DMS153 treated with DMSO at 0.1 percent for 48 hours (cell line): Measurements from ENCODE around the gene SEC14L1.
A peak's percentile ranks its signal among the peaks of the same experiment; 100 is the strongest.
"Not testable (repeated sequence)": the region's sequence is repeated elsewhere in the genome, so short reads cannot be mapped to it uniquely, and the experiment has no call there.

Experiments
- DNase-seq: peaks from one replicate; lab custom pipeline; 2025; ENCODE audit not compliant: unreplicated experiment; lab: John Stamatoyannopoulos, UW

The SEC14L1 gene

DNA sequence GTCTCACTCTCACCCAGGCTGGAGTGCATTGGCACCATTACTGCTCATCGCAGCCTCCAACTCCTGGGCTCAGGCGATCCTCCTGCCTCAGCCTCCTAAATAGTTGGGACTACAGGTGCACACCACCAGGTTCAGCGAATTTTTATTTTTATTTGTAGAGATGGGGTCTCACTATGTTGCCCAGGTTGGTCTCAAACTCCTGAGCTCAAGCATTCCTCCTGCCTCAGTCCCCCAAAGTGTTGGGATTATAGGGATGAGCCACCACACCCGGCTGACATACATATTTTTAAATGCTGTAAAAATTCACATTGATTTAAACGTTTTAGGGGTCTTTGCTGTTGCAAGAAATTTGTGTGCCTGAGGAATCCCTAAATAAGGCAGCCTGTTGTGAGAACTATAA, 24.8 kb upstream of the SEC14L1 start:
- DNase-seq, result no peak

DNA sequence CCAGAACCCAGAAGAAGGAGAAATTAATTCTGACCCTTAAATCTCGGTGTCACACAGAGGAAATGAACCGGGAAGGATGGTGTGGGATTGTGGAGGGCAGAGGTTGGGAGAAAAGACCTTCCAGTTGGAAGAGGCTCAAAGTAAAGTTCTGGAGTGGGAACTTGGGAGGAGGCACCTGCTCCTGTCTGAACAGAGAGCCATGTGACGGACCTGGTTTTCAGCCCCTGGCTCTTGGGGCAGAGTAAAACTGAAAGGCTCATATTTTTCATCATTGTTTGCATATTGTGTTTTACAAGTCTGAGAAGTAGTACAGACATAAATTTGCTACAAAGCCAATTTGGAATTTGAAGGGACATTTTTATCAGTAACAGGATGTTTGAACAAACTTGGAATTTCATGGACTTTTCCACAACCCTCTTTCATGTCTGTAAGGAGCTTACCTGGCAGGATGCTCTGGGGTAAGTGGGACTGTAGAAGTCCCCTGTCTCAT, 24.4 kb upstream of the SEC14L1 start:
- DNase-seq, result no peak

DNA sequence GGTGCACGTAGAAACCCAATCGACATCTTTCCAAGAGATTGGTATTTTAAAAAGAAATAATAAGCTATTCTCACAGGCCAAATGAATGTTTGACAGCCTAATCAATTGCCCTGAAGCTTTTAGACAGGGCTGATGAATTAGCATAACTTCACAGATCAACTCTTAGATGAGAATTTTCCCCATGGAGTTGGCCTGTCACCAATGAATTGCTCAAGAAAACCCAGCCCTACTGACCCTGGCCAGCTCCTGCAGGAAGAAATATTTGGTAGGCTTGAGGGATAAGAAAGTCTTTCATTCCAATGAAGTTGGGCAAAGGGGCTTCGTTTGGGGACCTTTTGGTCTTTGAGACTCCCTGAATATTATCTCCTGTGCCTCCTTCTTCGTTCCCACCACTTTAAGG, 23.4 kb upstream of the SEC14L1 start:
- no peak for DNase-seq

DNA sequence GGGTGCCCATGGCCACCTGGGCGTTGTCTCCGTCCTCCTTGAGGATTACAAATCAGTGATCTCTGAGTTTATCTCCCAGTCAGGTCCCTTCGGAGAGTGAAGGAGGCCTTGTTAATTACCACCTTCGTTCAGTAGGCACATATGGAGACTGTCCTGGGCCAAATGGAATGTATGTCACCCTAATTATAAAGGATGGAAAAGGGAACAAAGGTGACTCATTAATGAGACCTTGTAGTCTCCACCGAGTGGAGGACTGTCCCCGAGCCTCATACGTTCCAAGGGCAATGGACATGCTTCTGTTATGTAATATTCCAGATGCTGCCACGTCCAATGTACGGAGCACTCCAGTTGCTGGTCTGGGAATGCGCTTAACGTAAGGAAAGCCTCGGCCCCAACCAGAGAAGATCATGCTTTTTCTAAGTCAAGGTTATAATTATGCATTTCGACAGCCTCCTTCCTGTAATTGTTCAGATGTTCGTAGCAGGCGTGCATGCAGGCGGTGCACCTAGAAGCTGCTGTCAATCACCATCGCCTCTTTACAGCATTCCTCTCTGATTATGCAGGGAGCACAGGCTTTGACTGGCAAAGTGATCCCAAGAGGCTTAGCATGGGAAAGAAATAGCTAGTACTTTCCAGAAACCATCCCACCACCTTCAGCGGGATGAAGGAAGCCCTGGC, 22.4 kb upstream of the SEC14L1 start:
- DNase-seq, result no peak

DNA sequence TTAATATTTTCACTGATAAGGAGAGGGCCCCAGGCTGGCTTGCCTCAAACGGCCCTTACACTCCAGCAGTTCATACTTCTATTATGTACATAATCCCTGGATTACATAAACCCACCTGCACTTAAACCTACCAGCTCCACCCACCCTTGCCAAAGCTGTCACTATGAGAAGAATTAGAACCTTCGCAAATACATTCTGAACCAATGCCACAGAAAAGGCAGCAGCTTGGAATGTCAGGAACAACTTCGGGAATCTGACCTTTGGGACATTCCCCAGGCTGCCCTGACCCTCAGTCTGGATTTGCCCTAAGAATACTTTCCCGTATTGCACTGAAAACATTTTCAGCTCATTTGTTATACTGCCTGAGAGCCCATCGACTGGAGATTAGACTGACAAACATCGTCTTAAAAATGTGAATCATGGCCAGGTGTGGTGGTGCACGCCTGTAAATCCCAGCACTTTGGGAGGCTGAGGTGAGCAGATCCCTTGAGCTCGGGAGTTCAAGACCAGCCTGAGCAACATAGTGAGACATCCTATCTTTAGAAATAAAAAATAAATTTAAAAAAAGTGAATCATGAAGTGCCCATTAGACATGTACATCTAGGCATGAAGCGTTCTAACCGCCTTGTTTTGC, 21.0 kb upstream of the SEC14L1 start:
- DNase-seq, result no peak

DNA sequence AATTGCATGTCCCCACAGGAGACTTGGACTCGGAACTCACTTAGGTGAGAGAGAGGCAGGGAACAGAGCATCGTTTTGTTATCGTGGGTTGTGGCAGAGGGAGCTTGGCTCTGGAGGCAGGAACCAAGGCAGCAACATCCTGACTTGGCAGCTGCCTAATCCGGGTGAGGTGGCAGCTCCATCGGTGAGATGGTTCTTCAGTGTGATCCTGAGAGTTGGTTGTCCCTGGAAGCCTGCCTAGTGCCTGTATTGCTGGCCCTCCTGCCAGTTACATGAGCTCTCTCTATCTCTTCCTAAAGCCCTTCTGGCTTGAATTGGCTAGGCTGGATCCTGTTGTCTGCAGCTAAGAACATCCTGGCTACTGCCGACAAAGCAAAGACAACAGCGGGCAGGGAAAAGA, 19.9 kb upstream of the SEC14L1 start:
- no peak for DNase-seq

DNA sequence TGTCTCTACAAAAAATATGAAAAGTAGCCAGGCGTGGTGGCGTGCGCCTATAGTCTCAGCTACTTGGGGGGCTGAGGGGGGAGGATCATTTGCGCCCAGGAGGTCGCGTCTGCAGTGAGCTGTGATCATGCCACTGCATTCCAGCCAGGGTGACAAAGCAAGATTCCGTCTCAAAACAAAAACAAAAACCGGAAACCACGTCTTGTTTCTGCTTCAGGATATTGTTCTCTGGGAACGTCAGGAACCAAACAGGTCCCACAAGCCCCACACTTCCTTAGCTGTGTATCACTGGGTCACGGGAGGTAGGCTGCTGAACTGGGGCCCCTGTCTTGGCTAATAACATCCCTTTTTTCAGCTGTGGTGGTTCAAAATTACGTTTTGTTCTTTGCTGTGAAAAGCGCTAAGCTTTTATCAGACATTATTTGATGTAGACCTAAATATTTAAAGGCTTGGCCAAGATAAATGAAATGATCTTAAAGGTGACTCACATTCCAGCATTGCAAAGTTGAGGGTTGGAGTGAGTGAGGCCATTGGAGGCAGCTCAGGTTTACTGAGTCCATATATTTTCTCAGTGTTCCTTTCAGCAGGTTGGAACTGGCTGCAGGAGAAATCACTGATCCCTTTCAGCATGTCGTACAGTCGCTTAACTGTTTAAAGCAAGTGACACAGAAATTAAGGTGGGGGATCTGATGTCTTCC, 16.4 kb upstream of the SEC14L1 start:
- DNase-seq, result no peak

DNA sequence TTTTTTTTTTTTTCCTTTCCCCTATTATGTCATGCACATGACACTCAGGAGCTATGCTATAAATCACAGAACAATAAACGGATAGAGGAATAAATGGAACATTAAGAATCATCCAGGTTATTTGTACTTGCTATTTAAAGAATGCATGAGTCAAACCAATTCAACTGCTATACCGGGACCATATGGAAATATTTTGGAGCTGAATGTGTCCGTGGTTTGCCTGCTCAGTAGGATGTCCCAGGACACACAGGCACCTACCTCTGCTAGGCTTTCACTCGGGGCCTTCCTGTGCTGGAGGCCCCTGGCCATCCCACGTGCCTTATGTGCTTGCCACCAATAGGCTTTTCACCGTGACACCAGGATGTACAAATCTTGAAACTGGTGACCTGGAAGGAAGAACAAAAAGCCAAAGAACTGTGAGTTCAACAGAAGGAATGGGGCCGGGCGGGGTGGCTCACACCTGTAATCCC, 15.3 kb upstream of the SEC14L1 start:
- no peak for DNase-seq

DNA sequence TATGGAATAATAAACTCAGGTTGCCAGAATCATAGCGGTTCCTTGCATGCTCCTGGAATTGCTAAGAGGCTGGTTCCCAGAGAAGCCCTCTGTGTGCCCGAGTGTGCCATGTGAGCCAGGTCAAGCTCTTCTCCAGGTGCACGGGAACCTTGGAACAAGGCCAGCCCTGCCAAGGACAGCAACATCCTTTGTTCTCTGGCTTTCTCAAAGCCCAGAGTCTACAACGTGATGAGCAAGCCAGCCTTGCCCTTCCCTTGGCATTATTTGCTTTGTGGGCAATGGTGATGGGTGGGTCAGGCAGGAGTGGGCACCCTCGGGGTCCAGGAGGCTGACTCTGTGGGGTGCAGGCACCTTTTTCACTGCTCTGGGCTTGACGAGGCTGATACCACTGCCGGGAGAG, 14.2 kb upstream of the SEC14L1 start:
- DNase-seq, result peak; percentile 79

DNA sequence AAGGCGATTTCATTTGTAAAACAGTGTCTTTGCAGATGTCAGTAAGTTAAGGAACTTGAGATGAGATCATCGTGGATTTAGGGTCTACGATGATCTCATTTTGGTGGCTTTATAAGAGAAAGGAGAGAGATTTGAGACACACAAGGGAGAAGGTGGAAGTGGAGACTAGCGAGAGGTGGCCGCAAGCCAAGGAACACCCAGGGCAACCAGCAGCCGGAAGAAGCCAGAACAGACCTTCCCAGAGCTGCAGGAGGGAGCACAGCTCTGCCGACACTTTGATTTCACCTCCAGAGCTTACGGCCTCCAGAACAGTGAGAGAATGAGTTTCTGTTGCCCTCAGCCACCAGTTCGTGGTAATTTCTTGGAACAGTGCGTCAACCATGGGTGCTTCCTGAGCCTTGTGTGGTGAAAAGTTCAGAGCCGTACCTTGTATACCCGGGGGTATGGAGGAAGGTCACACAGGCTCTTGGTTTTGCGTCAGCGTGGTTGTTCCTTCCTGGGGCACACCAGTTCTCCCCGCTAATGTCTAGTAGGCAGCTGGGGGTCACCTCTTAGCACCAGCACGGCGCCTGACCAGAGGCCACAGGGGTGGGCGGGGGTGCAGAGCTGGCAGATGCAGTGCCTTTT, 12.9 kb upstream of the SEC14L1 start:
- no peak for DNase-seq

DNA sequence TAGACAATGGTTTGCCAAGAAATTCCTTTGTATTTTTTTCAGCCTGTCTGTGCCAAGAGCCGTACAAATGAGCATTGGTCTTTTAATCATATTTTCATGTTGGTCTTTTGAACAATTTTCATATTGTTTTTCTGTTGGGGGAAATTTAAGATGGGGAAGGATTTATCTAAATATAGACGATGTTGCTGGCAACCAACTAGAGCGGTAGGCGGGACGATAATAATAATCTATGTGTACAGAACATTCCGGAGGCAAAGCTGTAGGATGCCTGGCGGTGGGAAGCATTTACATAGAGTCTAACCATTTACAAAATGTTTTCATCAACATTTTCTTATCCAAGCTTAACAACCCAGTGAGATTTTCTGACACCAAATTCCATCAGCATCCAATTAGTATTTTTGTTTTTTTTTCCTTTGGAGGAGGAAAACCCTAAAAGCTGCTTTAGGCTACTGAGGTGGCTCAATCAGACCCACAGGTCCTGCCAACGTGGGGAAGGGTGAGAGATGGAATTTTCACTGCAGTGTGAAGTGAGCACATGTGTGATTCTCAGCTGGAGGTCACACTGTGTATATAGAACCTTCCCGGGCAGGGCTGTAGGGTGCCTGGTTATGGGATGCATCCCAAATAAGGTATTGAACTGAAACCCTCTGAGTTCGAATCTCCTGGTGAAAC, 11.7 kb upstream of the SEC14L1 start:
- DNase-seq, result no peak

DNA sequence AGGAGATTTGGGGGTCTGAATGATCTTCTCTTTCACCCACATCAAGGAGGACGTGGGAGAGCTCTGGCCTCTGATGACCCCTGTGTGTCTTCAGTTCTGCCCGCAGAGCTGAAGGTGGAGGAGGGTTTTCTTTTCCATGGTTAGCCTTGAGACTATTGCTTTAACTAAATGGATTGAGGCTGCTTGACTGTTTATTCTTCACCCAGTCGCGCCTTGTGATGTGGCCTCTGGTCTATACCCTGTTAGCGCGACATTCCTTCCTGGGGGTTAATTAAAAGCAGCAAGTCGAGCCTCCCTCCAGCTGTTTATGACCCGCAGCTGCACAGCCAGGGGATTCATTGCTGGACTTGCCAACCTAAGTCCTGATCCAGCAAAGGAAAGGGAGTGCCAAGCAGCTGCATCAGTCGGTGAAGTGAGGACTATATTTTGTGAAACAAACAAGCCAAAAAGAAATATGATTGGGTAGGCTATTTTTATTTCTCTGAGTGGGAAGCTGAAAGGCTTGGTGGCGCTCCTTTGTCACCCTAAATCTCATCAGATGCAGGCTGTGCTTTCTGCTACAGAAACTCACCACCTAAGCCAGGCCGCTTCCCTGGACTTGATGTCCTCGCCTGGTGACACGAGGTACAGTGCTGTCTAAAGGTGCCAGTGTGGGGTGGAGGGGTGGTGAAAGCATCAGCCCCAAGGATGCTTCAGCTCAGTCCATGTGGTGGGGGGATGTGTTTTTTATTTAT, 11.0 kb upstream of the SEC14L1 start:
- no peak for DNase-seq

DNA sequence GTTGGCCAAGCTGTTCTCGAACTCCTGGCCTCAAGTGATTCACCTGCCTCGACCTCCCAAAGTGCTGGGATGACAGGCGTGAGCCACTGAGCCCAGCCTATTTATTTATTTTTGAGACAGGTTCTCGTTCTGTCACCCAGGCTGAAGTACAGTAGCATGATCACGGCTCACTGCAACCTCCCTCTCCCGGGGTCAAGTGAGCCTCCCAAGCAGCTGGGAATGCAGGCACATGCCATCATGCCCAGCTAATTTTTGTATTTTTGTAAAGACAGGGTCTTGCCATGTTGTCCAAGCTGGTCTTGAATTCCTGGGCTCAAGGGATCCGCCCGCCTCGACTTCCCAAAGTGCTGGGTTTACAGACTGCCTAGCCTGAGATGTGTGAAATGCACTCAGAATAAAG, 10.2 kb upstream of the SEC14L1 start:
- DNase-seq, result no peak

DNA sequence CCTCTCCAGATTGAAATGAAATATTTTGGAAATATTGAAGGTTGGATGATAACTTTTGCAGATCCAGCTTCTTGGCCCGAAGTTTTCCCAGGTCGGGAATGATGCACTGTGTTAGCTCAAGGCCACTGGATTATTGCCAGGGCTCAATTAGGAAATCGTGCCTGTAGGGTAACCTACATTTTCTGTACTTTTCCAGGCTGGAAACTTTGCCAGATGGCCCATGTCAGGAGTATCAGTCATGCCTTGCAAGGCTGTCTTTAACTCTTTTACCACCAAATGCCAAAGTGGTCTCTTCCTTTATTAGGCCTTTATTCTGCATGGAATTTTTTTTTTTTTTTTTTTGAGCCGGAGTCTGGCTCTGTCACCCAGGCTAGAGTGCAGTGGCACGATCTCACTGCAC, 8.9 kb upstream of the SEC14L1 start:
- no peak for DNase-seq

DNA sequence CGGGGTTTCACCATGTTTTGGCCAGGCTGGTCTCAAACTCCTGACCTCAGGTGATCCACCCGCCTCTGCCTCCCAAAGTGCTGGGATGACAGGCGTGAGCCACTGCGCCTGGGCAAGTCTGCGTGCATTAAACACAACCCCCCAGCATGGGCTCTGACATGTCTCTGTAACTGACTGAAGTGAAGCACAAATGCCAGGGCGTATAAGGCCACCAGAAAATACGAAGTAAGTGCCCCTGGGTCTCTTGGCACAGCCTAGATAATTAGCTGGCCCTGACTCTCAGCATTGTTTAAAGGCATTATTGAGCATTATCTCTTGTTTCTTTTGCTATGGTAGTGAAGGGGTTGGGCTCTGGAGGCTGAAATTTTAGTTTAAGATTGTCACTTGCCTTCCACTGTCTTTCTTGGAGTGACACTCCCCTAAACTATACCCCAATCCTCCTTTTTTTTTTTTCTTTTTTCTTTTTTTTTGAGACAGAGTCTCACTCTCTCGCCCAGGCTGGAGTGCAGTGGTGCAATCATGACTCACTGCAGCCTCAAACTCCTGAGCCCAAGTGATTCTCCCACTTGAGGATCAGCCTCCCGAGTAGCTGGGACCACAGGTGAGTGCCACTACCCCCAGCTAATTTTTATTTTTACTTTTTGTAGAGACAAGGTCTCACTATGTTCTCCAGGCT, 8.2 kb upstream of the SEC14L1 start:
- DNase-seq, result no peak

DNA sequence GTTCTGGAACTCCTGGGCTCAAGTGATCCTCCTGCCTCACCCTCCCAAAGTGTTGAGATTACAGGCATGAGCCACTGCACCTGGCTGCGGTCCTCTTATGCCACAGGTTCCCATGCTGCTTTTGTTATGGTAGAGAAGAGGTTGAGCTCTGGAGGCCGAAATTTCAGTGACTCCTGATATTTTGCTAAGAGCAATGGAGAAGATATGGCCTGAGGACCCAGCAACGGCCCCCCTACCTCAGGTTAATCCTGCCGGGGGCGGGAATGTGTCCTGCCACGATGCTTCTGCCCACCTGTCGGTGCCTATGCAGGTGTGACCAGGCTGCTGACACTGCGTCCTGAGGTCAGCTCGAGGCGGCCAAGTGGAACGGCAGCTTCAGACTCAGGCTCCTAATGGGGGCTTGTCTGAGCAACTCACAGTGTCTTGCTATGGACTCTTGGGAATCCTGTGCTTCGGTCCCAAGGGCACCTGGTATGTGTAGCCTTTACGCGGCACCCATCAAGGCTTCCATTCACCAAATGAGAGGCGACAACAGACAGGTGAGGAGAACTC, 7.6 kb upstream of the SEC14L1 start:
- no peak for DNase-seq

DNA sequence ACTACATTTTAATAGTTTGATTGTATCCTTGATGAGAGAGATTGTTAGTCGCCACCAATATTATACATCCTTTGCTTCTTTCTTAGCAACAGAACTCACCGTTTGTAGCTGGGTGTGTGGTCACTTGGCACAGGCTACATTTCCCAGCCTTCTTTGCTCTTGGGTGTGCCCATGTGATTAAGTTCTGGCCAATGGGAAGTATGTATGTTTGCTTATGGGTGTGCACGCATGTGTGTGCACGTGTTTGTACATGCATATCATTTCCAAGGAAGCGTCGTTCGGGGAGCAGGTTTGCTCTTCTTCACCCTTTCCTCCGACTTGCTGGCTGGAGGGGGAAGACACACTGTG, 4.4 kb upstream of the SEC14L1 start:
- no peak for DNase-seq

DNA sequence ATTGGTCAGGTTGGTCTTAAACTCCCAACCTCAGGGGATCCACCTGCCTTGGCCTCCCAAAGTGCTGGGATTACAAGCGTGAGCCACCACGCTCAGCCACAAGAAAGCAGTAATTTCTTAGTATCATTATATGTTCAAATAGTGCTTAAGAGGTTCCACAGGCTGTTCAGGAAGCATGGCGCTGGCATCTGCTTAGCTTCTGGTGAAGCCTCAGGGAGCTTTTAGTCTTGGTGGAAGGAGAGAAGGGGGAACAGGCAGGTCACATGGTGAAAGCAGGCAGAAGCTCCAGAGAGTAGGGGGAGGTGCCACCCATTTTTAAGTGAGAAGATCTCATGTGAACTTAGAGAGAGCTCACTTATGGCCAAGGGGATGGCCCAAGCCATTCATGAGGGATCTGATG, 3.7 kb upstream of the SEC14L1 start:
- no peak for DNase-seq

DNA sequence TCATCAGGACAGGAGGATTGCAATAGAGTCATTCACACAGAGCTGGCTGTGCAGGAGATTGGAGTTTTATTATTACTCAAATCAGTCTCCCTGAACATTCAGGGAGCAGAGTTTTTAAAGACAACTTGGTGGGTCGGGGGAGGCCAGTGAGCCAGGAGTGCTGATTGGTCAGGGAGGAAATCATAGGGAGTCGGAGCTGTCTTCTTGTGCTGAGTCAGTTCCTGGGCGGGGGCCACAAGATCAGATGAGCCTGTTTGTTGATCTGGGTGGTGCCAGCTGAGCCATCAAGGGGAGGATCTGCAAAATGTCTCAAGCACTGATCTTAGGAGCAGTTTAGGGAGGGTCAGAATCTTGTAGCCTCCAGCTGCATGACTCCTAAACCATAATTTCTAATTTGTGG, 2.9 kb upstream of the SEC14L1 start:
- DNase-seq, result not testable (repeated sequence)
